A673 (cell line): ENCODE data around the gene EAF2.

Experiments
- EZH2 ChIP-seq: fragments of 200-600 bp; sonication (generic); IDR thresholded peaks from 2 replicates; pipeline ENCODE4 v1.6.1; 2017; ENCODE audit warnings: borderline replicate concordance, low read depth, mild to moderate bottlenecking, mixed read lengths, antibody characterized with exemption, low read length; ENCODE audit not compliant: poor library complexity, severe bottlenecking
- TF ChIP-seq, protein P1 (sequence below): fragments of 300-800, 200-600 bp; sonication (generic); conservative IDR thresholded peaks from 2 replicates; pipeline ENCODE4 v1.5.1; 2017; ENCODE audit warnings: low read depth, mild to moderate bottlenecking, antibody characterized with exemption, low read length, moderate library complexity, mixed read lengths

DNA sequence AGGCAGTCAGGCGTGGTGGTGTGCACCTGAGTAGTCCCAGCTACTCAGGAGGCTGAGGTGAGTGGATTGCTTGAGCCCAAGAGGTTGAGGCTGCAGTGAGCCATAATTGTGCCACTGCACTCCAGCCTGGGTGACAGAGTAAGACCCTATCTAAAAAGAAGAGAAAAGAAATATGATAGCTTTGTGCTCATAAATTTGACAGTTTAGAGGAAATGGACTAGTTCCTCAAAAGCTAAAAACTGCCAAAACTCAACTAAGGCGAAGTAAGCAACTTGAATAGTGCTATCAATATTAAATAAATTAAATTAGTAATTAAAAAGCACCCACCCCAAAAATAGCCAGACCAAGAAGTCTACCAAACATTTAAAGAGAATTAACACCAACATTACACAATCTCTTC lies 34.7 kb downstream of the EAF2 start:
- TF ChIP-seq, protein P1, sequence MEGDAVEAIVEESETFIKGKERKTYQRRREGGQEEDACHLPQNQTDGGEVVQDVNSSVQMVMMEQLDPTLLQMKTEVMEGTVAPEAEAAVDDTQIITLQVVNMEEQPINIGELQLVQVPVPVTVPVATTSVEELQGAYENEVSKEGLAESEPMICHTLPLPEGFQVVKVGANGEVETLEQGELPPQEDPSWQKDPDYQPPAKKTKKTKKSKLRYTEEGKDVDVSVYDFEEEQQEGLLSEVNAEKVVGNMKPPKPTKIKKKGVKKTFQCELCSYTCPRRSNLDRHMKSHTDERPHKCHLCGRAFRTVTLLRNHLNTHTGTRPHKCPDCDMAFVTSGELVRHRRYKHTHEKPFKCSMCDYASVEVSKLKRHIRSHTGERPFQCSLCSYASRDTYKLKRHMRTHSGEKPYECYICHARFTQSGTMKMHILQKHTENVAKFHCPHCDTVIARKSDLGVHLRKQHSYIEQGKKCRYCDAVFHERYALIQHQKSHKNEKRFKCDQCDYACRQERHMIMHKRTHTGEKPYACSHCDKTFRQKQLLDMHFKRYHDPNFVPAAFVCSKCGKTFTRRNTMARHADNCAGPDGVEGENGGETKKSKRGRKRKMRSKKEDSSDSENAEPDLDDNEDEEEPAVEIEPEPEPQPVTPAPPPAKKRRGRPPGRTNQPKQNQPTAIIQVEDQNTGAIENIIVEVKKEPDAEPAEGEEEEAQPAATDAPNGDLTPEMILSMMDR = no peak
- TF ChIP-seq EZH2 = no peak
